RCC 7860 (cell line): ENCODE data around the gene EFCC1.
"Not testable (repeated sequence)": the region's sequence is repeated elsewhere in the genome, so short reads cannot be mapped to it uniquely, and the experiment has no call there.

Experiments
- DNase-seq: peaks from one replicate; pipeline ENCODE4 v3.0.0-alpha.2; 2015; ENCODE audit warnings: low spot score
- FAIRE-seq: peaks from 2 replicates; lab custom pipeline; 2012; peaks lifted over from hg19 to GRCh38; lab: Jason Lieb, UNC

The EFCC1 gene

DNA sequence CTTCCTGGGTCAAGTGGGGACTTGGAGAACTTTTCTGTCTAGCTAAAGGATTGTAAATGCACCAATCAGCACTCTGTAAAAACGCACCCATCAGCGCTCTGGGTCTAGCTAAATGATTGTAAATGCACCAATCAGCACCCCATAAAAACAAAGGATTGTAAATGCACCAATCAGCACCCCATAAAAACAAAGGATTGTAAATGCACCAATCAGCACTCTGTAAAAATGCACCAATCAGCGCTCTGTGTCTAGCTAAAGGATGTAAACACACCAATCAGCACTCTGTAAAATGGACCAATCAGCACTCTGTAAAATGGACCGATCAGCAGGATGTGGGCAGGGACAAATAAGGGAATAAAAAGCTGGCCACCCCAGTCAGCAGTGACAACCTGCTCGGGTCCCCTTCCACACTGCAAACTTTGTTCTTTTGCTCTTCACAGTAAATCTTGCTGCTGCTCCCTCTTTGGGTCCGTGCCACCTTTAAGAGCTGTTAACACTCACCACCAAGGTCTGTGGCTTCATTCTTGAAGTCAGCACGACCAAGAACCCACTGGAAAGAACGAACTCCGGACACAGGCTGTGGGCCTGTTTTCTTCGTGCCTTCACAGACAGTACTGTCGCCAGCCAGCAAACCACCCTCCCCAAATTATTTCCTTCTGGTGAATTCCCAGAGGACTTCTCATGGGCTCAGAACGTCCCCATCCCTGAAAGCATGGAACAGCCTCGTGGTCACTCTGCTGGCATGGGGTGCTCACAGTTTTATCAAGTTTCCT, 68.4 kb downstream of the EFCC1 start:
- FAIRE-seq, DNase-seq: not testable (repeated sequence)

DNA sequence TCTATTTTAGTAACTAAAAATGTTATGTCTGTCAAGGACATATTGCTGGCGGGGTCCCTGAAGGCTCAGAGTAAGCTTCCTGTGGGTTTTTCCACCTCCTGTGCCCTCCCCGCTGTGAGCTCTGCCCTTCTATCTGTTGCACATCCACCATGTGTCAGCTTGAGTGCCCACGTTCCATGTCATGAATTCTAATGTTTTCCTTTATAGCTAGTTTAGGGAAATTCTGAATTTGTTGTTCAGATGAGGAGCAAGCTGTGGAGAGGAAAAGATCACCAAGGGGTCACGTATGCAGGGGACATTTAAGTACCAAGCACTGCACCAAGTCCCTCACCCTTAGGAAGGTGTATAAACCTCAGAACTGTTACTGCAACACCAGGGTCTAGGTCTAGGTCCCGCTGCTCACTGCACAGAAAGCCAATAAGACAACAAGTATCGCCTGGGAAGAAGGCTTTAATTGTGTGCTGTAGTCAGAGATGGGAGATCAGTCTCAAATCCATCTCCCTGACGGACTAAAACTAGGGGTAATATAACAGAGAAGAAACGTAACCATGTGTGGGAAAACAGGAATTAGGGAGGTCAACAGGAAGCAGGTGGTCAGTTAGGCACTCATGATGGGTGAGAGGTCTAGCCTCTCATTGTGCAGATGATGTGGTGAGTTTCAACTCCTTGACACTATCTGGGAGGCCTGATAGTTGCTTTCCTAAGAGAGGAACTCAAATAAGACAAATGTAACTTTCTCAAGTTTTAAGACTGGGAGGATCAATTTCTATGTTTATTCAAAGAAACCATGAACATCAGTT, 69.2 kb downstream of the EFCC1 start:
- DNase-seq (no peak), FAIRE-seq (no peak)

GRCh38 chr3:129077222-129077621, 76.1 kb downstream of the EFCC1 start:
- DNase-seq = no peak

GRCh38 chr3:129078510-129078909, 77.4 kb downstream of the EFCC1 start:
- DNase-seq (no peak), FAIRE-seq (no peak)

More at GRCh38 chr3:129077222-129077621, 76.1 kb downstream of the EFCC1 start:
- FAIRE-seq = no peak

- DNase-seq (no peak), FAIRE-seq (no peak)
Observed at GRCh38 chr3:129081503-129081902, 80.4 kb downstream of the EFCC1 start.

GRCh38 chr3:129082026-129082425, 80.9 kb downstream of the EFCC1 start:
- DNase-seq (no peak), FAIRE-seq (no peak)

DNA sequence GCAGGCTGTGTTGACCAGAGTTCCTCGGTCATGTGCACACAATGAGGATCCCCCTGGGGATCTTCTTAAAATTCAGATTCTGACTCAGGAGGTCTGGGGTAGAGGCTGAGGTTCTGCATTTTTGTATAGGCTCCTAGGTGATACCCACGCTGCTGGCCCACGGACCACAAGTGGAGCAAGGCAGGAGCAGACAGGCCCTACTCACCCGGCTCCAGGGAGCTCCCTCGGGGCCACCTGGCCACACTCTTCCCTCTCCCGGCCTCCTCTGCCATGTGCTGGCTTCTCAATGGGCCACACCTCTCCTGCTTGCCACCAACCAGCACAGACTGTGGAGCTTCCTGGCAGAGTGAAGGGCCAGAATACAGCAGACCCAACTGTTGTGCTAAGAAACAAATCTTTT, 83.4 kb downstream of the EFCC1 start:
- FAIRE-seq (no peak), DNase-seq (no peak)

GRCh38 chr3:129085165-129085715, 84.1 kb downstream of the EFCC1 start:
- FAIRE-seq = no peak
- no peak for DNase-seq

GRCh38 chr3:129085818-129086217, 84.7 kb downstream of the EFCC1 start:
- DNase-seq = no peak
- no peak for FAIRE-seq

- DNase-seq (no peak), FAIRE-seq (no peak)
Observed at GRCh38 chr3:129087138-129087702, 86.1 kb downstream of the EFCC1 start.

DNA sequence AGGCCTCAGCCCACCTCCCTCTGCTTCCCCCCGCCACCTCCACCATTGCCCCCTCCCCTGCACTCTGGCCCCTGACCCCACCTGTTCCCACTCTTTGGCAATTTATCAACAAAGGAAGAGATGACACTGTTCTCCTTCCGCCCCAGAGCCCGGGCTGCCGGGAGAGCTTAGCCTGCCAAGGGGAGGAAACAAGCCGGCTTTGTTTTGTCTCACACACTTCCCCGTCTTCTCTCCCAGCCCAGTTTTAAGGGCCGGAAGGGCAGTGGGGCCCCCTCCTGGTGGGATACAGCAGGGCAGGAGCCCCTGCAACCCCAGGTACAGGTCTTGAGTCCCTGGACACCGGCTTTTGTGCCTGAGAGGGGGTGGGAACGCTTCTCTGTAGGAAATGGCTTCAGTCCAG, 86.8 kb downstream of the EFCC1 start:
- not testable (repeated sequence) for DNase-seq, FAIRE-seq

GRCh38 chr3:129088312-129088711, 87.2 kb downstream of the EFCC1 start:
- DNase-seq, FAIRE-seq: not testable (repeated sequence)
